ENCODE data around the gene DENND10.

DENND10 gene

DNA sequence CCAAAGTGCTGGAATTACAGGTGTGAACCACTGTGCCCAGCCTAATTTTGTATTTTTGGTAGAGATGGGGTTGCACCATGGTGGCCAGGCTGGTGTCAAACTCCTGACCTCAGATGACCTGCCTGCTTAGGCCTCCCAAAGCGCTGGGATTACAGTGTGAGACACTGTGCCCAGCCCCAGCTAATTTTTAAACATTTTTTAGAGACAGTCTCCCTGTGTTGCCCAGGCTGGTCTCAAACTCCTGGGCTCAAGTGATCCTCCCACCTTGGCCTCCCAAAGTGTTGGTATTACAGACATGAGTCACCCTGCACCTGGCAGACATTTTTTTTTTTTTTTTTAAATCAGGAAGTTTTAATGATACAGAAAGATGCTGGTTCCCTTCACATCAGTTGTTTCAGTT is 15.5 kb downstream of the DENND10 start:
- Histone ChIP-seq H3K27ac (ENCODE audit: poor library complexity, severe bottlenecking) (no peak overlapping the region), H3K36me3 (ENCODE audit: low read depth) (peaks cover 67% of the 10 kb centered on the region), H3K9me3 (ENCODE audit: severe bottlenecking) (no peaks in the 10 kb centered on the region), H3K4me3 (ENCODE audit: severe bottlenecking) (no peak overlapping the region), H3K27me3 (ENCODE audit: insufficient read depth, poor library complexity, severe bottlenecking) (no peaks in the 10 kb centered on the region), H3K4me1 (ENCODE audit: insufficient read depth, poor library complexity, severe bottlenecking) (no peaks in the 10 kb centered on the region)
- DNase-seq (ENCODE audit: low spot score) (no peak), ATAC-seq (ENCODE audit: low read depth) (no peak)
- no peak for TF ChIP-seq CTCF (IDR thresholded peaks at IDR 0.05; ENCODE audit: poor library complexity, severe bottlenecking)

DNA sequence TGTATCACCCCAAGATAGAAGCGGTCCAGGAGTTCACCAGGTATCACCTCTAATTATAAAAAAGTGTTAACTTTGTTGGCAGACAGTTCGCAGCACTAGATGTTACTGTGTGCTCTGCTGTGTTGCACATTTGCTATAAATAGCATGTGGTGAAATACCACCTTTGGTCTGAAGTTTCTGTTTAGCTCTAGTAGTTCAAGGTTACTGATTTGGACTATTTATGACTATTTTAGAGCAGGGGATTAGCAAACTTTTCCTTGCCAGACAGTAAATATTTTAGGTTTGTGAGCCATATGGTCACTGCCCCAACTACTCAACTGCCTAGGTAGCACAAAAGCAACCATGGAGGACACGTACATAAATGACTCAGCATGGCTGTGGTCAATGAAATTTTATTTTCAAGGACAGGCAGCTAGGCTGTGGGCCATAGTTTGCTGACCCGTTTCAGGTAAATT is 16.5 kb downstream of the DENND10 start:
- Histone ChIP-seq H3K4me1 (ENCODE audit: insufficient read depth, poor library complexity, severe bottlenecking) (no peaks in the 10 kb centered on the region), H3K36me3 (ENCODE audit: low read depth) (peaks cover 70% of the 10 kb centered on the region), H3K4me3 (ENCODE audit: severe bottlenecking) (no peak overlapping the region), H3K27me3 (ENCODE audit: insufficient read depth, poor library complexity, severe bottlenecking) (no peaks in the 10 kb centered on the region), H3K9me3 (ENCODE audit: severe bottlenecking) (no peaks in the 10 kb centered on the region), H3K27ac (ENCODE audit: poor library complexity, severe bottlenecking) (no peak overlapping the region)
- DNase-seq (ENCODE audit: low spot score) (no peak), ATAC-seq (ENCODE audit: low read depth) (no peak)
- TF ChIP-seq CTCF (IDR thresholded peaks at IDR 0.05; ENCODE audit: poor library complexity, severe bottlenecking): no peak

DNA sequence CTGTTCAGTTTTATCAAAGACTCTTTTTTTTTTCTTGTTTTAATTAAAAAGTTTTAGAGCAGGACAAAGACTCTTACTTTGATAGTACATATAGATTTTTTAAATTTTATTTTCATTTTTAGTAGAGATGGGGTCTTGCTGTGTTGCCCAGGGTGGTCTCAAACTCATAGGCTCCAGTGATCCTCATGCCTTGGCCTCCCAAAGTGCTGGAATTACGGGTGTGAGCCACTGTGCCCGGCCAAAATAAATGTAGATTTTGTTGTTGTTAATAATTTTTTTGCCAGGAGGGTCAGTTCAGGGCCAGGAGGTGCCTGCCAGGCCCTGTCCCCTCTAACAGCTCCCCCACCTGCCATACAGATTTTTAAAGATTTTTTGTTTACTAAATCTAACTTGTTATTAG is 17.0 kb downstream of the DENND10 start:
- Histone ChIP-seq H3K36me3 (ENCODE audit: low read depth) (peaks cover 74% of the 10 kb centered on the region), H3K27ac (ENCODE audit: poor library complexity, severe bottlenecking) (no peak overlapping the region), H3K4me3 (ENCODE audit: severe bottlenecking) (no peak overlapping the region), H3K9me3 (ENCODE audit: severe bottlenecking) (no peaks in the 10 kb centered on the region), H3K4me1 (ENCODE audit: insufficient read depth, poor library complexity, severe bottlenecking) (no peaks in the 10 kb centered on the region), H3K27me3 (ENCODE audit: insufficient read depth, poor library complexity, severe bottlenecking) (no peaks in the 10 kb centered on the region)
- ATAC-seq (ENCODE audit: low read depth): no peak
- no peak for DNase-seq (ENCODE audit: low spot score)
- no peak for TF ChIP-seq CTCF (IDR thresholded peaks at IDR 0.05; ENCODE audit: poor library complexity, severe bottlenecking)

- no peak for TF ChIP-seq CTCF (IDR thresholded peaks at IDR 0.05; ENCODE audit: poor library complexity, severe bottlenecking)
- Histone ChIP-seq H3K4me3 (ENCODE audit: severe bottlenecking) (no peak overlapping the region), H3K4me1 (ENCODE audit: insufficient read depth, poor library complexity, severe bottlenecking) (no peaks in the 10 kb centered on the region), H3K27ac (ENCODE audit: poor library complexity, severe bottlenecking) (no peak overlapping the region), H3K36me3 (ENCODE audit: low read depth) (peaks cover 70% of the 10 kb centered on the region), H3K27me3 (ENCODE audit: insufficient read depth, poor library complexity, severe bottlenecking) (no peaks in the 10 kb centered on the region), H3K9me3 (ENCODE audit: severe bottlenecking) (no peaks in the 10 kb centered on the region)
- ATAC-seq (ENCODE audit: low read depth) (no peak), DNase-seq (ENCODE audit: low spot score) (no peak)
Measured at GRCh38 chr10:119125942-119126341, 22.0 kb downstream of the DENND10 start.

DNA sequence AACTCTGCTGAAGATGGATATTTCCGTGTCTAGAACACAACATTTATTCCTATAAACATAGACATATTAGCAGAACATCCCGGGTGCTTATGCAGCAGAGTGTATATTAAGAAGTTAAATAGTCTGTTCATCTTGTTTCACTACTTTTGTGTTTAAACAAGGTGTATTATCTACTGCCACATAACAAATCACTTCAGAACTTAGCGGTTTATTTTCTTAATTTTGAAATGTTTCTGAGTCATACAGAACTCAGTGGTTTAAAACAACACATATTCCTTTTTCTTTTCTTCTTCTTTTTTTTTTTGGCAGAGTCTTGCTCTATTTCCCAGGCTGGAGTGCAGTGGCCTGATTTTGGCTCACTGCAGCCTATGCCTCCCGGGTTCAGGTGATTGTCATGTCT is 25.8 kb downstream of the DENND10 start:
- H3K27me3 ChIP-seq (ENCODE audit: insufficient read depth, poor library complexity, severe bottlenecking): no peaks in the 10 kb centered on the region
- no peaks in the 10 kb centered on the region for H3K9me3 ChIP-seq (ENCODE audit: severe bottlenecking)
- H3K4me3 ChIP-seq (ENCODE audit: severe bottlenecking): no peak overlapping the region
- no peak for TF ChIP-seq CTCF (IDR thresholded peaks at IDR 0.05; ENCODE audit: poor library complexity, severe bottlenecking)
- H3K27ac ChIP-seq (ENCODE audit: poor library complexity, severe bottlenecking): no peak overlapping the region
- peaks cover 74% of the 10 kb centered on the region for H3K36me3 ChIP-seq (ENCODE audit: low read depth)
- no peak for ATAC-seq (ENCODE audit: low read depth)
- no peaks in the 10 kb centered on the region for H3K4me1 ChIP-seq (ENCODE audit: insufficient read depth, poor library complexity, severe bottlenecking)
- no peak for DNase-seq (ENCODE audit: low spot score)

All from RWPE2 (cell line).